ENCODE results near the gene RCOR1. TPM values are rescaled to one million over a fixed set of nuclear protein-coding genes. Genes with fewer than 3 reads are reported as not detected.
A peak's percentile ranks its signal among the peaks of the same experiment; 100 is the strongest.

Gene RCOR1
- total RNA-seq, 2 experiments from 2014 or later = 14.8 to 15.3 TPM

- Mint-ChIP-seq H3K4me1 (peaks cover 4% of the 10 kb centered on the region), H3K27me3 (no peaks in the 10 kb centered on the region), H3K4me3 (no peak overlapping the region), H3K27ac (no peak overlapping the region), H3K36me3 (ENCODE audit: low read depth) (peaks cover 3% of the 10 kb centered on the region), H3K9me3 (ENCODE audit: low read depth) (no peaks in the 10 kb centered on the region)
- no peak for DNase-seq
- ChIA-PET POLR2A (no interaction called here), CTCF (no interaction called here)
- intact Hi-C loops (cut with DNase I, micrococcal nuclease) = no loop called here
- no peak for ATAC-seq
Observed at GRCh38 chr14:102588821-102589220, 3.6 kb upstream of the RCOR1 start.

DNA sequence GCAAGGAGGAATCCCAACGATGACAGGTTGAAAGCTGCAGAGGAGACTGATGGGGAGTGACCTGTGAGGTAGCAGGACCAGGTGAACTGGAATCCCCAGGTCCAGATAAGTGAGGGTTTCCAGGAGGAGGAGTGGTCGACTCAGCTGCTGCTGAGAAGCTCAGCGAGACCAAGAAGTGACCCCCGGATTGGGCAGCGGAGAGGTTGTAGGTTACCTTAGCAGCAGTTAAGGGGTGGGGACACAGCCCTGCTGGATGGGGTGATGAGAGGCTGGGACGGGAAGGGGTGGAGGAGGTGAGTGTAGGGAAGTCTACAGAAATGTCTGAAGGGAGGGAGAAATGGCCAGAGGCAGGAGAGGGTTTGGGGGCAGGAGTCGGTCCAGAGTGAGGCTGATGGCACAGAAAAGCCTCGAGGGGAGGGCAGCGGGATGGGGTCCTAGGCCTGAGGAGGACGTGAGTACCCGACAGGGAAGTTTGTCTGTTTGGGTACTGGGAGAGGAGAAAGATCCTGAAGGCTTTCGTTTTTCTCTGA lies 2.6 kb upstream of the RCOR1 start:
- H3K36me3 Mint-ChIP-seq (ENCODE audit: low read depth) = peaks cover 9% of the 10 kb centered on the region
- peak overlapping the region; percentile 27 for H3K4me3 Mint-ChIP-seq
- no peaks in the 10 kb centered on the region for H3K27me3 Mint-ChIP-seq
- CTCF ChIA-PET = no interaction called here
- DNase-seq = no peak
- POLR2A ChIA-PET = no interaction called here
- intact Hi-C loops (cut with DNase I, micrococcal nuclease) = loop anchor here (5.0 to 10.0 kb wide), 3 partner anchors 68 to 1125 kb away; partner anchors contain the start of genes XRCC3 (in 1 of the 2) and ZFYVE21 (in 1 of the 2)
- ATAC-seq = no peak
- no peaks in the 10 kb centered on the region for H3K9me3 Mint-ChIP-seq (ENCODE audit: low read depth)
- H3K27ac Mint-ChIP-seq = no peak overlapping the region
- H3K4me1 Mint-ChIP-seq = peaks cover 14% of the 10 kb centered on the region

DNA sequence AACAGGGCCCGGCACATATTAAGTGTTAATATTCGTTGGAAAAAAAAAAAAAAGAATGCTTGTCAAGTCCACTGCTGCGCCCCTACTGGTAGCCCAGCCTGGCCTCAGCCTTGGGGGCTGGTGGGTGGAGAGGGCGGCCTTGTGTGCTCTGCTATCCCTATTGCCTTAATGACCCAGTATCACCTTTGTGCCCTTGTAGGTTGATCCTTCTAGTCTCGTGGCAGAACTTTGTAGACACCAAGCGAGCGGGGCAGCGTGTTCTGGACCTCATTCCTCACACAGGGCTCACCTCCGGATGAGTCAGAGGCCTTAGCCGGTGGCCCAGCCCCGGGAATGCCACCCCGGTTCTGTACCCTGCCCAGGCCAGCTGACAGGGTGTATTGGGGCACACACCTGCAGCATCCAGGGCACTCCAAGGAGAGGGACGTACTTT lies 1.8 kb upstream of the RCOR1 start:
- ChIA-PET CTCF (interaction anchor here (0.9 kb wide), 1 partner anchor 16 kb away, joined by 3 read pairs; no protein-coding TSS in a partner anchor), POLR2A (no interaction called here)
- no peaks in the 10 kb centered on the region for H3K27me3 Mint-ChIP-seq
- no peak for ATAC-seq
- no peak overlapping the region for H3K27ac Mint-ChIP-seq
- intact Hi-C loops (cut with DNase I, micrococcal nuclease) = loop anchor here (5.0 to 10.0 kb wide), 3 partner anchors 68 to 1124 kb away; partner anchors contain the start of genes XRCC3 (in 1 of the 2) and ZFYVE21 (in 1 of the 2)
- DNase-seq = no peak
- H3K4me1 Mint-ChIP-seq = peaks cover 20% of the 10 kb centered on the region
- peaks cover 14% of the 10 kb centered on the region for H3K36me3 Mint-ChIP-seq (ENCODE audit: low read depth)
- H3K4me3 Mint-ChIP-seq = peak overlapping the region; percentile 80
- no peaks in the 10 kb centered on the region for H3K9me3 Mint-ChIP-seq (ENCODE audit: low read depth)

GRCh38 chr14:102591372-102591943 lies 991 bp upstream of the RCOR1 start:
- DNase-seq (peak; percentile 47), ATAC-seq (peak; percentile 5)
- H3K9me3 Mint-ChIP-seq (ENCODE audit: low read depth) = no peaks in the 10 kb centered on the region
- H3K27ac Mint-ChIP-seq = peak overlapping the region; percentile 75
- H3K36me3 Mint-ChIP-seq (ENCODE audit: low read depth) = peaks cover 14% of the 10 kb centered on the region
- H3K27me3 Mint-ChIP-seq = no peaks in the 10 kb centered on the region
- intact Hi-C loops (cut with DNase I, micrococcal nuclease) = loop anchor here (5.0 to 10.0 kb wide), 3 partner anchors 69 to 1123 kb away; partner anchors contain the start of genes XRCC3 (in 1 of the 2) and ZFYVE21 (in 1 of the 2)
- ChIA-PET CTCF (interaction anchor here (0.7 to 0.9 kb wide), 3 partner anchors 16 to 94 kb away, joined by 3 read pairs; no protein-coding TSS in a partner anchor), POLR2A (no interaction called here)
- H3K4me1 Mint-ChIP-seq = peaks cover 27% of the 10 kb centered on the region
- peak overlapping the region; percentile 80 for H3K4me3 Mint-ChIP-seq

- ChIA-PET CTCF (no interaction called here), POLR2A (no interaction called here)
- intact Hi-C loops (cut with DNase I, micrococcal nuclease) = loop anchor here (1.0 to 10.0 kb wide), 18 partner anchors 16 to 1122 kb away; partner anchors contain the start of genes BAG5 (in 1 of the 2), CDC42BPB (in 1 of the 2), CINP (in 1 of the 2) and COA8 (in 1 of the 2)
Observed at GRCh38 chr14:102592763-102593060, 263 bp downstream of the RCOR1 start.

GRCh38 chr14:102593061-102593824 lies 794 bp downstream of the RCOR1 start:
- Mint-ChIP-seq H3K4me1 (peaks cover 33% of the 10 kb centered on the region), H3K36me3 (ENCODE audit: low read depth) (peaks cover 14% of the 10 kb centered on the region), H3K27ac (peak overlapping the region; percentile 78), H3K27me3 (no peaks in the 10 kb centered on the region), H3K4me3 (peak overlapping the region; percentile 93), H3K9me3 (ENCODE audit: low read depth) (no peaks in the 10 kb centered on the region)
- DNase-seq = peak; percentile 75
- POLR2A ChIA-PET = interaction anchor here (1.3 kb wide), 1 partner anchor 185 kb away, joined by 7 read pairs; no protein-coding TSS in a partner anchor
- no peak for ATAC-seq
- intact Hi-C loops (cut with DNase I, micrococcal nuclease) = loop anchor here (1.0 to 10.0 kb wide), 8 partner anchors 15 to 1122 kb away; partner anchors contain the start of genes BAG5 (in 1 of the 2), CINP (in 1 of the 2), COA8 (in 1 of the 2) and HSP90AA1 (in 1 of the 2)
- CTCF ChIA-PET = interaction anchor here (0.7 to 3.3 kb wide), 11 partner anchors 11 to 766 kb away, joined by 3 to 25 read pairs (median 6); no protein-coding TSS in a partner anchor

More at GRCh38 chr14:102592763-102593060, 263 bp downstream of the RCOR1 start:
- DNase-seq (no peak), ATAC-seq (peak; percentile 1)
- no peaks in the 10 kb centered on the region for H3K9me3 Mint-ChIP-seq (ENCODE audit: low read depth)
- no peak overlapping the region for H3K27ac Mint-ChIP-seq
- peaks cover 33% of the 10 kb centered on the region for H3K4me1 Mint-ChIP-seq
- H3K36me3 Mint-ChIP-seq (ENCODE audit: low read depth) = peaks cover 14% of the 10 kb centered on the region
- H3K4me3 Mint-ChIP-seq = peak overlapping the region; percentile 93
- H3K27me3 Mint-ChIP-seq = no peaks in the 10 kb centered on the region

DNA sequence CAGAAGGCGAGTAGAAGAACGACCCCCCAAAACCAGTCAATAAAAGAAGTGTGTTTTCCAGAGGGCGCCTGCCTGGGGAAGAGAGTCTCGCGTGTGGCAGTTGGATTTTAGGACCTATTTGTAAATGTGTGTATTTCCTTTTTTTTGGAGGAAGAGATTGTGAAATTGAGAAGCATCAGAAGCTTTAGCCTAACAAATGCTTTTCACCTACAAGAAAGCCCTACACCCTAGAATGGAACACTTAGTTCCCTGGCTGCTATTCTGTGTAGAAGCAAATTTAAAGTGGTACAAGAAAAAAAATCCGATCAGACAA lies 1.3 kb downstream of the RCOR1 start:
- DNase-seq = no peak
- CTCF ChIA-PET = interaction anchor here (0.6 to 3.3 kb wide), 33 partner anchors 10 to 1287 kb away, joined by 3 to 25 read pairs (median 4); no protein-coding TSS in a partner anchor
- Mint-ChIP-seq H3K27me3 (no peaks in the 10 kb centered on the region), H3K9me3 (ENCODE audit: low read depth) (no peaks in the 10 kb centered on the region), H3K4me1 (peaks cover 33% of the 10 kb centered on the region), H3K36me3 (ENCODE audit: low read depth) (peaks cover 14% of the 10 kb centered on the region), H3K27ac (peak overlapping the region; percentile 78), H3K4me3 (peak overlapping the region; percentile 93)
- intact Hi-C loops (cut with DNase I, micrococcal nuclease) = loop anchor here (1.0 to 10.0 kb wide), 10 partner anchors 15 to 1121 kb away; partner anchors contain the start of genes BAG5 (in 1 of the 2), CINP (in 1 of the 2), COA8 (in 1 of the 2) and HSP90AA1 (in 1 of the 2)
- ATAC-seq = no peak
- POLR2A ChIA-PET = interaction anchor here (0.6 to 1.3 kb wide), 3 partner anchors 185 to 1125 kb away, joined by 4 to 9 read pairs (median 7); no protein-coding TSS in a partner anchor

DNA sequence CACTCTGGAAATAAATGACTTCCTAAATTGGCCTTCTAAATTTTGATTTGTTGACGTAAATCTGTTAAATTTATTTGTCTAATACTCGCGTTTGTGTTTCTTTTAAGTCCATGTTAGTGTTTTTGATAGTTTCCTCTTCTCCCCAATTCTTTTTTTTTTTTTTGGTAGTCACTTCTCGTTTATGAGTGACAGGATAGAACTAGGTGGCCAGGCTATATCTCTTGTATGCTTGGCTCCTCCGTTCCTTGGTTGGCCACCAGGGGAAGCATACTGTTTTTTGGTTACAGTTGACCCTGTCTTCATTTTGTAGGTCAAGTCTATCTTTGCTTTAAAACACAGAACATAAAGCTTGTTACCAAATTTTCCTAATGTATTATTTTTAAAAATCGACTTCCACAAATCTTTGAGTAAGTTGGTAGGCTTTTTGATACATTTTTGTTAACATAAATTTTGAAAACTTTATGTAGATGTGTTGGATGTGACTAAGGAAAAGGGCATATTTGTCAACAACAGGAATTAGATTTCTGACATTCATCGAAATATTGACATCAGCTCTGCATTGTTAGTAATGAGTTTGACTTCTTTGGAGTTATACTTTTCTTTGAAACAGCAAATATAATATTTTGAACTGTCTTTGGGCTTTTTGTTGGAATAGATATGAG lies 2.2 kb downstream of the RCOR1 start:
- H3K27me3 Mint-ChIP-seq = no peaks in the 10 kb centered on the region
- ChIA-PET POLR2A (interaction anchor here (0.6 to 1.3 kb wide), 5 partner anchors 8 to 1126 kb away, joined by 3 to 9 read pairs (median 4); no protein-coding TSS in a partner anchor), CTCF (interaction anchor here (0.5 to 3.3 kb wide), 42 partner anchors 9 to 1286 kb away, joined by 3 to 25 read pairs (median 4); partner anchors contain the start of gene ANKRD9)
- H3K9me3 Mint-ChIP-seq (ENCODE audit: low read depth) = no peaks in the 10 kb centered on the region
- peak overlapping the region; percentile 93 for H3K4me3 Mint-ChIP-seq
- peak; percentile 16 for ATAC-seq
- H3K27ac Mint-ChIP-seq = peak overlapping the region; percentile 59
- DNase-seq = peak; percentile 82
- peaks cover 40% of the 10 kb centered on the region for H3K4me1 Mint-ChIP-seq
- peaks cover 19% of the 10 kb centered on the region for H3K36me3 Mint-ChIP-seq (ENCODE audit: low read depth)
- intact Hi-C loops (cut with DNase I, micrococcal nuclease) = loop anchor here (1.0 to 10.0 kb wide), 5 partner anchors 40 to 1120 kb away; partner anchors contain the start of genes XRCC3 (in 1 of the 2) and ZFYVE21 (in 1 of the 2)

- Mint-ChIP-seq H3K9me3 (ENCODE audit: low read depth) (no peaks in the 10 kb centered on the region), H3K4me1 (peaks cover 44% of the 10 kb centered on the region), H3K4me3 (no peak overlapping the region), H3K36me3 (ENCODE audit: low read depth) (peaks cover 8% of the 10 kb centered on the region), H3K27me3 (no peaks in the 10 kb centered on the region), H3K27ac (no peak overlapping the region)
- CTCF ChIA-PET = interaction anchor here (0.5 to 1.5 kb wide), 2 partner anchors 9 to 49 kb away, joined by 3 to 5 read pairs; no protein-coding TSS in a partner anchor
- no peak for ATAC-seq
- DNase-seq = no peak
- intact Hi-C loops (cut with DNase I, micrococcal nuclease) = no loop called here
- POLR2A ChIA-PET = interaction anchor here (0.6 kb wide), 1 partner anchor 1066 kb away, joined by 3 read pairs; no protein-coding TSS in a partner anchor
Observed at GRCh38 chr14:102601378-102601925, 9.0 kb downstream of the RCOR1 start.
